NCI-H1417 (cell line): ENCODE data around the gene C14orf93.

Experiments used
- DNase-seq, 3 experiments: peaks; one replicate each; lab custom pipeline; 2025; lab: John Stamatoyannopoulos, UW

The C14orf93 gene

DNA sequence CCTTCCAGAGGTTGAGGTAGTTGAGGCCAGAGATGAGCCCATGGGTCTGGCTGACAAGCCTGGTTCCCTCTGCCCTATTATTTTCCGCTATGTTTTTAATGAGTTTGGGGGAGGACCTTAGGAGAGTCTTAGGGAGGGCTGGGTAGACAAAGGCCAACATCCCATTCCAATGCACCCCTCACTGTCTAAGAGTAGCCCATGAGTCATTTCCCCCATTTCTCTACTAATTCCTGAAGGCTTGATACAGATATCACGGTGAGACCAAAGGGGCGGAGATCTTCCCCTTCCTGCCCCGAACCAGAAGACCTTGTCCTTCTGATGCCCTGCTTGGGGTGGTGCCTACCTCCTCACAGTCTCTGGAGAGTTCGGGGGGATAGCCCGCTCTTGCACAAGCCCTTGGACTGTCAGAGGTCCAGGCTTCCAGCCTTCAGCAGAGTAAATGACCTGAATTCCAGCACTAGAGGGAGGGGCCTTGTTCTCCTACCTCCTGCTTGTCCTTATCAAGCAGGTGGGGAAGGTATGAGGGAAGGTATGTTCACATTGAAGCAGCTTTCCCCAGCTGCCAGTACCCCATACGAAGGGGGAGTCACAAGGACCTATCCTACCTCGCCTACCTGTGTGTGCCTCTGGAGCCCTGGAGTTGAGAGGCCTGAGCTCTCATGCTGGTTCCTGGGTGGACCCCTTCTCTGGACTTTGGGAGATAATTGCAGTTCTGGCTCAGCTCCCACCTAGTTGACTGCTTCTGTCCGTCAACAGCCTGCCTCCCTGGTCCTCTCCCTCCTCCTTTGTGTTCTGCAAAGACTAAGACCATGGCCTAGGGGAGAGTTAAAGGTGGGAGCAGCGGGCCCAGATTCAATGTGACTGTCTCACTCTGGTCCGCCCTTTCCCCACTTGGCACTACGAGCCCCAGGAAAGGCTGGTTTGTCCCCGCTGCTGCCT, 35.7 kb upstream of the C14orf93 start:
- DNase-seq, result no peak

GRCh38 chr14:23044840-23045239, 34.9 kb upstream of the C14orf93 start:
- no peak for DNase-seq

GRCh38 chr14:23043754-23044153, 33.8 kb upstream of the C14orf93 start:
- DNase-seq, result no peak

GRCh38 chr14:23043145-23043544, 33.2 kb upstream of the C14orf93 start:
- no peak for DNase-seq

DNA sequence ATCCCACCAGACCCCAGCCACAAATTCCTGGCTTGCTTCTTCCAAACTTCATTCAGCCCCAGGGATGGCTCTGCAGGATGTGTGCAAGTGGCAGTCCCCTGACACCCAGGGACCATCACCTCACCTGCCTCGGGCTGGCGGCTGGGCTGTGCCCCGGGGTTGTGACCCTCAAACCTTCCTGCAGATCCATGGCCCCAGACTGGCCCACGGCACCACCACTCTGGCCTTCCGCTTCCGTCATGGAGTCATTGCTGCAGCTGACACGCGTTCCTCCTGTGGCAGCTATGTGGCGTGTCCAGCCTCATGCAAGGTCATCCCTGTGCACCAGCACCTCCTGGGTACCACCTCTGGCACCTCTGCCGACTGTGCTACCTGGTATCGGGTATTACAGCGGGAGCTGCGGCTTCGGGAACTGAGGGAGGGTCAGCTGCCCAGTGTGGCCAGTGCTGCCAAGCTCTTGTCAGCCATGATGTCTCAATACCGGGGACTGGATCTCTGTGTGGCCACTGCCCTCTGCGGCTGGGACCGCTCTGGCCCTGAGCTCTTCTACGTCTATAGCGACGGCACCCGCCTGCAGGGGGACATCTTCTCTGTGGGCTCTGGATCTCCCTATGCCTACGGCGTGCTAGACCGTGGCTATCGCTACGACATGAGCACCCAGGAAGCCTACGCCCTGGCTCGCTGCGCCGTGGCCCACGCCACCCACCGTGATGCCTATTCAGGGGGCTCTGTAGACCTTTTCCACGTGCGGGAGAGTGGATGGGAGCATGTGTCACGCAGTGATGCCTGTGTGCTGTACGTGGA, 32.4 kb upstream of the C14orf93 start, which contains the start of gene PSMB11:
Gene PSMB11 (plus strand): TSS at position 51 of the 804 bp plus-strand sequence. CDS start 14 bp downstream, at position 65.
- no peak for DNase-seq

GRCh38 chr14:23041729-23042128, 31.8 kb upstream of the C14orf93 start:
- no peak for DNase-seq

DNA sequence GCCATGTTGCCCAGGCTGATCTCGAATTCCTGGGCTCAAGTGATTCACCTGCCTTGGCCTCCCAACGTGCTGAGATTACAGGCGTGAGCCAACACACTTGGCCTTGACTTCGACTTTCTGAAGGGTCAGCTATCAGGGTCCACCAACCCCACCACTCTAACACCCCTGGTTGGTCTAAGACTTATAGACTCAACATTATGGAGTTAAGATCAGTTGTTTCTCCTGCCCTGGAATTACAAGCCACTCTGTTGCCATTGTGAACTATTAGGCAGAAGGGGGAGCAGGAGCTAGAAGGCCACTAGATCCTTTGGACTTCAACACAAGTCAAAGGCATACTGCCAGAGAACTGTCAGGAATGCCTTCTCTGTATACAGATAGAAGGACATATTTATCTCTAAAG, 30.2 kb upstream of the C14orf93 start:
- no peak for DNase-seq

DNA sequence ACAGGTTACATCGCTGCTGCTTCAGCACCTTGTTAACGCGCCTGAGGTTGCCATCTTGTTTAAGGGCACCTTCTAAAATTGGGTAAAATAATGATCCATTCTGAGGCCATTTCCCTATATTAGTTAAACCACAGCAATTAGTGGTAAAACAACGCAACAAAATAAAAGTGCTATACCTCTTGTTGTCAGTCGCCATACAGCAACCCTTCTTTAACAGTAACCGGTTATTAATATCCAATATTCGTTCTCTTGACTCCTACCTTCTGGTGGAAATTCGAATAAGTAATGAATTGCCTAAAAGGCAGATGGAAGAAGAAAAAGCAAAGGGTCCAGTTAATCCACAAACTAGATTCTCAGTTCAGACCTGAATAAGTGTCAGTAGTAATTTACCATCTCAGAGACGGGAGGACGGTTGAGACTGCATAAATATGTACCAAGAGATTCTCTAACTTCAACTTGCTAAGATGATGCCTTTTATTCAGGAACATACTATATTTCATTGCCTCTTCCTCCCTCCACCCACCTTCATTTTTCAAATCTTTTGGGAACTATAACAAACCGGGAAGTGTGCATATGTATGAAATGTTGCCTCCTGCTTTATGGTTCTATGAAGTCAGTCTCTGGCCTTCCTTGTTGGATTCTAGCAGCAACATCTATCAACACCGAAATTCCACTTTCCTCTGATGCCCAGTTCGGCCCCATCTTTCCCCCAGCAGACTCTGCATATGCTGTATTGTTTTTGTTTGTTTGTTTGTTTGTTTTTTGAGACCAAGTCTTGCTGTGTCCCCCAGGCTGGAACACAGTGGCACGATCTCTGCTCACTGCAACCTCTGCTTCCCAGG, 25.6 kb upstream of the C14orf93 start:
- no peak for DNase-seq

DNA sequence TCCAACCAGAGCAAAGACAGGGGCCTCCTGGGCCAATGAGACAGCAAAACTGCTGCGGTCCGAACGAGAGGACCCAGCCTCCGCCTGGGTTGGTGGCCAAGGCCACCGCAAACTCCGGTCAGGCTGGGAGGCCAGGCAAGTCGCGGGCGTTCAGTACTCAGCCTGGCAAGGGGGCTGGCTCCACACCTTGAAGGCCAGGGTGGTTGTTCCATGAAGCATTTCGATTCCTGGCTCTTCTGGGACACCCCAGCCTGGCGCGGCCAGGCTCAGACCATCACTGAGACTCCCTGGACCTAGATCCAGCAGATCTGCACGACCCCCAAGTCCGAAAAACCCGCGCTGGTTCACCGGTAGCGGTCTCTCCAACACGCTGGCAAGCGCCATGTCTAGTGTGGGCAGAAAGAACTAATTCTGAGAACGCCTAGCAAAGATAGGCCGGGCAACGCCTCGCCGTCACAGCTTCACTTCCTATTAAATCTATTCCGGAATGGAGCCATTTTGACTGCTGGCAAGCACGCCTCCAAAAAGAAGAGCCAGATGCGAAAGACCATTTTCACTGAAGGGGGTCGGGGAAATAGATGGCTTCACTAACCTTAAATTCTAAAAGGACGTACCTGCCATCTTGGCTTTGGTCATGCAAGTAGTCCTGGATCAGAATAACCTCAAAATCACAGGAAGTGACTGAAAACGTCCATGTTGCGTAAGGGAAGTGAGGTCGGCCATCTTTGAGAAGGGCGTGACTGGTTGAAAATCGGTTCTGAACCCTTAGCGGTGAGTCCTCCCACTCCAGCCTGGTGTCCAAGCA, 24.8 kb upstream of the C14orf93 start, which contains the start of gene PSMB5:
Gene PSMB5 (minus strand): TSS at position 403 of the 805 bp plus-strand sequence. CDS start 19 bp downstream, at position 384.
- DNase-seq, result no peak

- DNase-seq, result no peak
These were observed 24.0 kb upstream of the C14orf93 start for GRCh38 chr14:23033801-23034497.

DNA sequence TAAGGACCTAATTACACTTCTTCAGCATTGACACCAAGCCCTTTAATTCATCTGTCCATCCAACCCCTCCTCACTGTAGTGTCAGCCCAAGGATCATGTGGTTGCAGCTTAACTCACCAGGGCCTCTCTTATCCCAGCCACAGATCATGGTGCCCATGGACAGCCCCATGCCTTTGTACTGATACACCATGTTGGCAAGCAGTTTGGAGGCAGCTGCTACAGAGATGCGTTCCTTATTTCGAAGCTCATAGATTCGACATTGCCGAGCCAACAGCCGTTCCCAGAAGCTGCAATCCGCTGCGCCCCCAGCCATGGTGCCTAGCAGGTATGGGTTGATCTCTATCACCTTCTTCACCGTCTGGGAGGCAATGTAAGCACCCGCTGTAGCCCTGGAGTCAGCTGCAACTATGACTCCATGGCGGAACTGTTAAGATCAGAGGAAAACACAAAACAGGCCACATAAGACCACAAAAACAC, 23.3 kb upstream of the C14orf93 start:
- DNase-seq, result no peak

DNA sequence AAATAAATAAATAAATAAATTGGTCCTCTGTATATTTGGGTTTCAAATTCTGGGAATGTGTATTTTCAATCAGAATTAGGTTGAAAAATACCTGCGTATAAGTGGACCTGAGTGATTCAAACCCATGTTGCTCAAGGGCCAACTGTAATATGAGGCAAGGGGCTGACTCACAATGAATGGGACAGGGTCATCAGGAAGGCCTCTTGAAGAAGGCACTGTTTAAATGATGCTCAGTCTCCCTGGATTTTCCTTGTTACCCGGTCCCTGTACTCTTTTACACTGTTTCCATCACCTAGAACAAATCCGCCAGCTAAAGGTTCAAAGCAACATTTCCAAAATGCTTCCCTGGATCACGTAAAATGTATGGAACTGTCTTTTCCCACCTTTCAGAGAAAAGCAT, 21.0 kb upstream of the C14orf93 start:
- DNase-seq, result no peak

DNA sequence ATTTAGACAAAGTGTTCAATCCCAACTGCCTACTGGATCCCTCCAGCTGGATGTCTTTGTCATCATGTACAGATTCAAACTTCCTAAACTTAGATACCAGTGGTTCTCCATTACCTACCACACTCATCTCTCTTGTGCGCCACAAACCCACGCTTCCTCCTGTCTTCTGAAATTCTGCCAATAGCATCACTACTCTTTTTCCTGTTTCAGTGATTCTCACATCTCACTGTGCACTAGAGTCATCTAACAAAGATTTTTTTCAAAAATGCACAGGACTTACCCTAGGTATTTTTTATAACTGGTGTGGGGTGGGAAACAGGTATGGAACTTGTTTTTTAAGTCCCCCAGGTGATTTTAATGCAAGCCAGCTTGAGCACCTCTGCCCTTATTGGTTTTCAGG, 18.9 kb upstream of the C14orf93 start:
- DNase-seq, result no peak

GRCh38 chr14:23025151-23025814, 15.3 kb upstream of the C14orf93 start:
- peak in 2 of 3 experiments; percentile 30 to 72 for DNase-seq

- DNase-seq, result peak in 1 of 3 experiments; percentile 38
These were observed 14.7 kb upstream of the C14orf93 start for GRCh38 chr14:23024612-23025075.

DNA sequence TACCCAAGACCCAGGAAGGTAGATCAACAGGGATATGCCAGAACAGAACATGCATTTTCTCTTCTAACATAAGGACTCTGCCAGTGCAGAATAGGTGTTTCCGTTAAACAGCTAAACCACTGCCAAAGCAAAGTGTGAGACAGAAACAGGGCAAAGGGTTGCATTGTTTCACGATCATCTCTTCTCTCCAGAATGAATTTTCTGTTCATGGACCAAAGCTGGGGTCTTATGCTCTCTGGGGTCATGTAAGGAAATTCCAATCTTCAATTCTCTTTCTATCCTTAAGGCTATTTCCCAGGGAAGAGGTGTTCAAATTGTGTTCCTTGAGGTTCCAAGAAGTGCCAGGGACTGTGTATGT, 13.8 kb upstream of the C14orf93 start:
- no peak for DNase-seq

DNA sequence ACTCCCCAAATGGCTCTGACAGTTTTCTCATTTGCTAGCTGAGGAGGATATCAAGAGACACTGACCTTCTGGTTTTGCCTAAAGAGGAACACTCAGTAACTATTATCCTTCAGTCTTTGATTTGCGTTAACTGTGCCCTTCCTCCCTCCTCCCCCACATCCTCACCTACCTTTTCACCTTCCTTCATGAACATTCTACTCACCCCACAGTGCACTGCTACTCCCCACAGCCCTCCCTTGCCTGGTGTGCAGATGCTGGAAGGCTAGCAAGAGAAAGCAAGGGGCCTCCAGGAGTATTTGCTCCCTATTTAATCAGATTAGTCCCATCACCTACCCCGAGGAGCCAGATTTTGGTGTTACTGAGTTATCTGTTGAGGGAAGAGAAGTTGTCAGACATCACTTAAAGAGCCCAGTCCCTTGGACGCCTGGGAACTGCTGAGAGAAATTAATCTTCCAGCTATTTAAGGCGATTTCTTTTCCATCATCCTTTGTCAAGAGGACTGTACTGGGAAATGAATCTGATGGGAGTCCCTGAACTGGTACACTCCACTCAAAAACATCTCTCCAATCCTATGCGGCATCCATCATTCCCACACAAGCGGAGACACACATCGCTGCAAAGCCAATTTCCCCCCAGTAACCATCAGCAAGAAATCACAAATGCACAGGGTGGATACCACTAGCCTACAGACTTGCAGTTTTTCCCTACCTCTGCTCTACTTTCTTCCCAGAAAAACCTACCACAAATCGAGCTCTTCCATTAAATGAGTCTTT, 13.3 kb upstream of the C14orf93 start:
- DNase-seq, result no peak

GRCh38 chr14:23021889-23022442, 12.0 kb upstream of the C14orf93 start:
- DNase-seq, result no peak
